ENCODE measurements around the gene ZNF232. TPM values are rescaled to one million over a fixed set of nuclear protein-coding genes. Genes with fewer than 3 reads are reported as not detected.
"Not testable (repeated sequence)": the region's sequence is repeated elsewhere in the genome, so short reads cannot be mapped to it uniquely, and the experiment has no call there.

ZNF232 gene
- total RNA-seq, 1 experiment from 2014 or later = 10.3 TPM

DNA sequence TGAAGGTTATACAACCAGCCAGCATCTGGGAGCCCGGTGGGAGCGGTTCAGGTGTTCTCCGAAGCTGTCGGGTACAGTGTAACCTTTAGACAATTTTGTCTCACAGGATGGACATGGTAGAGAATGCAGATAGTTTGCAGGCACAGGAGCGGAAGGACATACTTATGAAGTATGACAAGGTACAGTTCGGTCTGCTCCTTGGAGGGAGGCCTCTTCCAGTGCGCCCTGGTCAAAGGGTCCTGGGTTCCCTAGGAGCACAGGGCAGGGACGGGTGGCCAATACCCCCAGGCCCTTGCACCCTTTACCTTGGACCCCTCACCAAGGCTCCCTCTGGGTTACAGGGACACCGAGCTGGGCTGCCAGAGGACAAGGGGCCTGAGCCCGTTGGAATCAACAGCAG lies 18.6 kb upstream of the ZNF232 start:
- H4K20me1 ChIP-seq (ENCODE audit: insufficient read depth); CTCF ChIA-PET; H3K79me2 ChIP-seq (ENCODE audit: low read depth); H3K4me1 ChIP-seq (replicated peaks; ENCODE audit: insufficient read depth); intact Hi-C loops (cut with micrococcal nuclease; ENCODE audit: unreplicated experiment); H3K9me2 ChIP-seq (ENCODE audit: insufficient read depth); H3K36me3 ChIP-seq (ENCODE audit: low read depth); POLR2A ChIA-PET (ENCODE audit: unreplicated experiment); H3K4me3 ChIP-seq; H3K4me2 ChIP-seq; H3F3A ChIP-seq (ENCODE audit: insufficient read depth, low read depth); BruUV-seq (replicated peaks); H2AFZ ChIP-seq; H3K27ac ChIP-seq; DNase-seq; H3K9me3 ChIP-seq (ENCODE audit: insufficient read depth, low read depth): not testable (repeated sequence)
- peaks cover 95% of the 10 kb centered on the region for H3K27me3 ChIP-seq (ENCODE audit: insufficient read depth, low read depth)

- H3F3A ChIP-seq (ENCODE audit: insufficient read depth, low read depth); H3K9me3 ChIP-seq (ENCODE audit: insufficient read depth, low read depth); BruUV-seq (replicated peaks); H3K27ac ChIP-seq; H3K9me2 ChIP-seq (ENCODE audit: insufficient read depth); CTCF ChIA-PET; H3K79me2 ChIP-seq (ENCODE audit: low read depth); H4K20me1 ChIP-seq (ENCODE audit: insufficient read depth); H3K4me1 ChIP-seq (replicated peaks; ENCODE audit: insufficient read depth); DNase-seq; H2AFZ ChIP-seq; H3K4me3 ChIP-seq; POLR2A ChIA-PET (ENCODE audit: unreplicated experiment); H3K4me2 ChIP-seq; H3K36me3 ChIP-seq (ENCODE audit: low read depth); intact Hi-C loops (cut with micrococcal nuclease; ENCODE audit: unreplicated experiment): not testable (repeated sequence)
- peaks cover 95% of the 10 kb centered on the region for H3K27me3 ChIP-seq (ENCODE audit: insufficient read depth, low read depth)
These were observed 18.1 kb upstream of the ZNF232 start for GRCh38 chr17:5129770-5130169.

GRCh38 chr17:5128905-5129535 lies 17.3 kb upstream of the ZNF232 start:
- Histone ChIP-seq H3F3A (ENCODE audit: insufficient read depth, low read depth) (no peaks in the 10 kb centered on the region), H3K4me1 (replicated peaks; ENCODE audit: insufficient read depth) (no peaks in the 10 kb centered on the region), H3K79me2 (ENCODE audit: low read depth) (no peaks in the 10 kb centered on the region), H3K4me3 (no peak overlapping the region), H2AFZ (no peak overlapping the region), H3K9me2 (ENCODE audit: insufficient read depth) (no peaks in the 10 kb centered on the region), H3K27ac (no peak overlapping the region), H3K27me3 (ENCODE audit: insufficient read depth, low read depth) (peaks cover 95% of the 10 kb centered on the region), H3K36me3 (ENCODE audit: low read depth) (no peaks in the 10 kb centered on the region), H4K20me1 (ENCODE audit: insufficient read depth) (no peaks in the 10 kb centered on the region), H3K4me2 (no peak overlapping the region), H3K9me3 (ENCODE audit: insufficient read depth, low read depth) (no peaks in the 10 kb centered on the region)
- CTCF ChIA-PET = no interaction called here
- TF ChIP-seq, protein P1, sequence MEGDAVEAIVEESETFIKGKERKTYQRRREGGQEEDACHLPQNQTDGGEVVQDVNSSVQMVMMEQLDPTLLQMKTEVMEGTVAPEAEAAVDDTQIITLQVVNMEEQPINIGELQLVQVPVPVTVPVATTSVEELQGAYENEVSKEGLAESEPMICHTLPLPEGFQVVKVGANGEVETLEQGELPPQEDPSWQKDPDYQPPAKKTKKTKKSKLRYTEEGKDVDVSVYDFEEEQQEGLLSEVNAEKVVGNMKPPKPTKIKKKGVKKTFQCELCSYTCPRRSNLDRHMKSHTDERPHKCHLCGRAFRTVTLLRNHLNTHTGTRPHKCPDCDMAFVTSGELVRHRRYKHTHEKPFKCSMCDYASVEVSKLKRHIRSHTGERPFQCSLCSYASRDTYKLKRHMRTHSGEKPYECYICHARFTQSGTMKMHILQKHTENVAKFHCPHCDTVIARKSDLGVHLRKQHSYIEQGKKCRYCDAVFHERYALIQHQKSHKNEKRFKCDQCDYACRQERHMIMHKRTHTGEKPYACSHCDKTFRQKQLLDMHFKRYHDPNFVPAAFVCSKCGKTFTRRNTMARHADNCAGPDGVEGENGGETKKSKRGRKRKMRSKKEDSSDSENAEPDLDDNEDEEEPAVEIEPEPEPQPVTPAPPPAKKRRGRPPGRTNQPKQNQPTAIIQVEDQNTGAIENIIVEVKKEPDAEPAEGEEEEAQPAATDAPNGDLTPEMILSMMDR (conservative IDR thresholded peaks at IDR 0.05) = no peak
- TF ChIP-seq EZH2 (IDR thresholded peaks at IDR 0.05; ENCODE audit: low read depth) = no peak
- no peak for DNase-seq
- POLR2A ChIA-PET (ENCODE audit: unreplicated experiment) = no interaction called here
- intact Hi-C loops (cut with micrococcal nuclease; ENCODE audit: unreplicated experiment) = no loop called here
- no TSS peak for BruUV-seq (replicated peaks)

DNA sequence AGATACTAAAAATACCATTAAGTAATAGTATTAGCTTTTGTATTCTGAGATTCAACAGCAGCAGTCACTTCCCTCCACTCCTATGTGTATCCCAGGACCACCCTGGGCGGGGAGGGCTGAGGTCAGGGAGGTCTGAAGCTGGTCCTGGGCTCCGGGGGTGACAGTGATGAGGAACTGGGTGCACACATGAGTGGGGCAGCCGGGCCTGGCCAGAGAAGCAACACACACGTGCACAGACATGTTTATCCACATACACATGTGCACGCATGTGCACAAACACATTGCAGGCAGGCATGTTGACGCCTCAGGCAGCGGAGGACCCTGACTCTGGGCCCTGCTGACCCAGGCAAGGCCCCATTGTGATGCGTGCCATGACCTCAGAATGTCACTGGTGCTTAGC lies 16.7 kb upstream of the ZNF232 start:
- POLR2A ChIA-PET (ENCODE audit: unreplicated experiment); H2AFZ ChIP-seq; H3K36me3 ChIP-seq (ENCODE audit: low read depth); H3K4me2 ChIP-seq; intact Hi-C loops (cut with micrococcal nuclease; ENCODE audit: unreplicated experiment); DNase-seq; BruUV-seq (replicated peaks); H3K79me2 ChIP-seq (ENCODE audit: low read depth); CTCF ChIA-PET; H3K9me2 ChIP-seq (ENCODE audit: insufficient read depth); H3K27ac ChIP-seq; H3K9me3 ChIP-seq (ENCODE audit: insufficient read depth, low read depth); H3K4me1 ChIP-seq (replicated peaks; ENCODE audit: insufficient read depth); H4K20me1 ChIP-seq (ENCODE audit: insufficient read depth); H3K4me3 ChIP-seq; H3F3A ChIP-seq (ENCODE audit: insufficient read depth, low read depth): not testable (repeated sequence)
- peaks cover 92% of the 10 kb centered on the region for H3K27me3 ChIP-seq (ENCODE audit: insufficient read depth, low read depth)

All from PC-9 (cell line).